ENCODE data around the gene CIITA.
"Not testable (repeated sequence)": the region's sequence is repeated elsewhere in the genome, so short reads cannot be mapped to it uniquely, and the experiment has no call there.

CIITA gene

DNA sequence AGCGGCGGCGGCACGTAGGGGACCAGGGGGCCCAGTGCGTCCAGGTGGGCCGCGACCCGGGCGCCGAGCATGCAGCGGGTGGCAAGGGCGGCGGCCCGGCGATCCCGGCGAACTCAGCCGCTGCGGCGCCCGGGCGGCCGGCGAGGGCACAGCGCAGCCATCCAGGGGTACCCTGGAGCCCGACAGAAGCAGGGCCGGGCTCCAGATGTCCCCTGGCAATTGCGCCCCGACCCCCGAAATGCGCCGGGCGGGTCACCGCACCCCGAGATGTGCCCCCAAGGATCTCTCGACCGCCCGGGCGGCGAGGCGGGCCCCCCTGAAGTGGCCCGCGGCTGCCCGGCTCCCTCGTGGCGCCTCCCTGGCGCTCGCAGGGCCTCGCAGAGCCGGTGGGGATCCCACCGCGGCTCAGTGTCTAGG, 64.9 kb downstream of the CIITA start:
- H3K9me3 ChIP-seq (ENCODE audit: control insufficient read depth, low read length); H3K36me3 ChIP-seq (ENCODE audit: control insufficient read depth, insufficient read depth, low read length); DNase-seq; H3K27me3 ChIP-seq (replicated peaks; ENCODE audit: control insufficient read depth, insufficient read depth, low read length, poor library complexity, severe bottlenecking): not testable (repeated sequence)
- Histone ChIP-seq H3K4me1 (ENCODE audit: control insufficient read depth, insufficient read depth, low read length, poor library complexity, severe bottlenecking) (peaks cover 57% of the 10 kb centered on the region), H3K27ac (ENCODE audit: insufficient read depth, low read length, poor library complexity, severe bottlenecking) (peak overlapping the region; percentile 55), H3K4me3 (ENCODE audit: insufficient read depth, low read depth, low read length, poor library complexity, severe bottlenecking) (peak overlapping the region; percentile 63)

DNA sequence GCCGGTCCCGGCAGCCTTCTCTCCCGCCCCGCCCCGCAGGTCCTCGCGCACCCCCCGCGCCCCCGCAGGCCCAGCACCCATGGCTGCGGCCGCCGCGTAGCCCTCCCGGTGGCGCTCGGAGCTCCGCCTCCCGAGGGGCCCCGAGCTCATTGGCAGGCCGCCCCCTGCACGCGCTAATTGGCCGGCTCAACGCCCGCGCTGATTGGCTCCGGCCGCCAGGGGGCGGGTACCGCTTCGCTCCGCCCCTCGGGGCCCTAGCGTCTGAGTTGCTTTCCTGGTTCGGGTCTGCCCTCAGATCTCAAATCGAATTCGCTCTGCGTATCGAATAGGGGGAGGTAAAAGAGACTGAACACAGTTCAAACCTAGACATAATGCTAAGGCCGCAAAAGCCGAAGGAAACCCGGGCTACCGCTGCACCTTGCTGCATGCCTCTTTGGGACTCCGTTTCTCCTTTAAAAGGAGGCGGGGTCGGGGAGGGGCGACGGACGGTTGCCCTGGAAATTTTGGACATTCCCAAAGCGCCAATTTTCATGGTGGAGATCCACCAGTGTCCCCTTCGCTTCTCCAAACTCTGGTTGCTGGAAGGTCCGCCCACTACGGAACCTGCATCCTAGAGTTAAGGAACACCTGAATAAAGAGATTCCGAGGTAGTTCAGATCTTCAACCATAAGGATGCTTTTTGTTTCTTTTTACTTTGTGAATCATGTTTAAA, 65.5 kb downstream of the CIITA start, which contains the start of gene DEXI:
TSS of gene DEXI (minus strand) at position 117 of the 712 bp plus-strand sequence. CDS start 463 bp downstream, outside the sequence.
- Histone ChIP-seq H3K4me1 (ENCODE audit: control insufficient read depth, insufficient read depth, low read length, poor library complexity, severe bottlenecking) (peaks cover 51% of the 10 kb centered on the region), H3K4me3 (ENCODE audit: insufficient read depth, low read depth, low read length, poor library complexity, severe bottlenecking) (peak within 1 kb of the TSS; percentile 63), H3K36me3 (ENCODE audit: control insufficient read depth, insufficient read depth, low read length) (no peaks in the 10 kb centered on the region), H3K27ac (ENCODE audit: insufficient read depth, low read length, poor library complexity, severe bottlenecking) (peak within 1 kb of the TSS; percentile 55), H3K27me3 (replicated peaks; ENCODE audit: control insufficient read depth, insufficient read depth, low read length, poor library complexity, severe bottlenecking) (no peaks in the 10 kb centered on the region), H3K9me3 (ENCODE audit: control insufficient read depth, low read length) (no peaks in the 10 kb centered on the region)
- peak; percentile 89 to 92 (median 90) for DNase-seq

DNA sequence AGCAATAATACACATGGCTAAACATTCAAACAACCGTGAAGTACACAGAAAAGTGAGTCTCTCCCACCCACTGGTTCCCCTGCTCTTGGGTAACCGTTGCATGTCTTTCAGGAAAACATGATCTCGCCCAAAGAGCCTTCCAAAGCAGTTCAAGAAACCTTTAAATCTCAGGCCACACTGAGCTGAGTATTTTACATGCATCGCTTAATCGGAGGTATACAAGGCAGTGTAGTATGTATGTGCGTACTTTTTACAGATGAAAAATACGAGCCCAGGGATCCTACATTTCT, 66.0 kb downstream of the CIITA start:
- H3K27ac ChIP-seq (ENCODE audit: insufficient read depth, low read length, poor library complexity, severe bottlenecking), result no peak overlapping the region
- no peak for DNase-seq
- H3K4me3 ChIP-seq (ENCODE audit: insufficient read depth, low read depth, low read length, poor library complexity, severe bottlenecking), result peak overlapping the region; percentile 63

DNA sequence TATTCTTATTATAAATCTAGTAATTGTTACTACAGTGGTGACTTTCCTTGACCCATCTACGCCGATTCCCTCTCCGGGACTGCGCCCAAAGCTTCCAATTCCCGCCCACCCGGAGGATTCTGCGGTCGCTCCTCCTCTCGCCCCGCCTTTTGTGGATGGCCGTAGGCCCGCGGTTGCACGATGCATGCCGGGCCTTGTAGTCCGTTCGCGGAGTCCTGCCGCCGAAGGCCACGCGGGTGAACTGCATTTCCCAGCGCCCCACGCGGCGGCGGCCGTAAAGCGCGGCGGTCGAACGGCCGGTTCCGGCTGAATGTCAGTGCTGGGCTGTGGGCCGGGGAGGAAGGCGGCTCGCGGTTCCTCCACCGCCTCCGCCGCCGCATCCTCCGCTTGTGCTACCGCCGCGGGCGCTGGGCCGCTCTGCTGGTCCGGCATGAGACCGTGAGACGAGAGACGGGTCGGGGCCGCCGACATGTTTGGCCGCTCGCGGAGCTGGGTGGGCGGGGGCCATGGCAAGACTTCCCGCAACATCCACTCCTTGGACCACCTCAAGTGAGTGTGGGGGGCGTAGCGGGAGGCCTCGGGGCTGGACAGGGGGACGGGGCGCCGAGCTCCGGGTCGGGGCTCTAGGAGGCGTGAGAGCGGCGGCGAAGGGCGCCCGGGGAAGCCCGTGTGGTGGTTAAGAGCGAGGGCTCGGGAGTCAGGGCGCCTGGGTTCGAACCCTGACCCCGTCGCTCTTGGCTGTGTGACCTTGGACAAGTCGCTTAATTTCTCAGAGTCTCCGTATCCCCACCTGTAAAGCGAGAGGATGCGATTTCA, 67.5 kb downstream of the CIITA start, which contains the start of gene CLEC16A:
TSS of gene CLEC16A (plus strand) at position 316 of the 816 bp plus-strand sequence. CDS start at position 470, 154 bp downstream.
- peak within 1 kb of the TSS; percentile 60 for H3K27ac ChIP-seq (ENCODE audit: insufficient read depth, low read length, poor library complexity, severe bottlenecking)
- peak within 1 kb of the TSS; percentile 94 for H3K4me3 ChIP-seq (ENCODE audit: insufficient read depth, low read depth, low read length, poor library complexity, severe bottlenecking)
- H3K36me3 ChIP-seq (ENCODE audit: control insufficient read depth, insufficient read depth, low read length), result no peaks in the 10 kb centered on the region
- H3K27me3 ChIP-seq (replicated peaks; ENCODE audit: control insufficient read depth, insufficient read depth, low read length, poor library complexity, severe bottlenecking), result no peaks in the 10 kb centered on the region
- H3K4me1 ChIP-seq (ENCODE audit: control insufficient read depth, insufficient read depth, low read length, poor library complexity, severe bottlenecking), result peaks cover 41% of the 10 kb centered on the region
- peak; percentile 88 to 94 (median 93) for DNase-seq
- no peaks in the 10 kb centered on the region for H3K9me3 ChIP-seq (ENCODE audit: control insufficient read depth, low read length)

More for the DNA sequence above, 66.0 kb downstream of the CIITA start:
- peaks cover 46% of the 10 kb centered on the region for H3K4me1 ChIP-seq (ENCODE audit: control insufficient read depth, insufficient read depth, low read length, poor library complexity, severe bottlenecking)
- no peaks in the 10 kb centered on the region for H3K9me3 ChIP-seq (ENCODE audit: control insufficient read depth, low read length)
- H3K36me3 ChIP-seq (ENCODE audit: control insufficient read depth, insufficient read depth, low read length), result no peaks in the 10 kb centered on the region
- H3K27me3 ChIP-seq (replicated peaks; ENCODE audit: control insufficient read depth, insufficient read depth, low read length, poor library complexity, severe bottlenecking), result no peaks in the 10 kb centered on the region

DNA sequence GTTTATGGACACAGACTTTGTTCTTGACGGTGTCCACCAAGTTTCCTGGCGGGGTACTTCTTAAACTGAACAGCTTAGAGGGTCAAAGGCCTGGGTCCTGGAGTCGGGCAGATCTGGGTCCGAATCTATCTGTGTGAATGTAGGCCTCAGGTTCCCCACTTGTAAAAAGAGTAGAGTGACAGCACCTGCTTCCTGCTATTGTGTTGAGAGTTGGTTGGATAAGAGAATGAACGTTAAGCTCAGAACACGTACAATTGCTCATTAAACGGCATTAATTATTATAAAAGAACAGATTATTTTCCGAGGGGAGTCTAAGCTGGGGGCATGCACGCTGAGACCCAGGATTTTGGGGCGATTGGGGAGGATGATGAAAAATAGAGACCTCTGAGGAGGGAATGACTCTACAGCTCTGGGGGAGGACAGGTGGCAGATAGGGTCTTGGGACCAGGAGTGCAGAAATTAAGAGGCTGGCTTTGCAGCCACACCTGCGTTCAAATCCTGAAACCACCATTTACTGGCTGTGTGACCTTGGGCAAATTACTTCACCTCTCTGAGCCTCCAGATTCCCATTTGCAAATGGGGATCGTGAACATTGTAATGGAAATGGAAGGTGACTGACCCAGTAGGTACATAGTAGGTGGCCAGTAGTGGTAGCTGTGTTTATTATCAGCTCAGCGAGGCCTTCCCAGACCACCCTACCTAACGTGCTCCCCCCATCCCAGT, 68.2 kb downstream of the CIITA start:
- Histone ChIP-seq H3K9me3 (ENCODE audit: control insufficient read depth, low read length) (no peaks in the 10 kb centered on the region), H3K36me3 (ENCODE audit: control insufficient read depth, insufficient read depth, low read length) (no peaks in the 10 kb centered on the region), H3K4me1 (ENCODE audit: control insufficient read depth, insufficient read depth, low read length, poor library complexity, severe bottlenecking) (peaks cover 35% of the 10 kb centered on the region), H3K27me3 (replicated peaks; ENCODE audit: control insufficient read depth, insufficient read depth, low read length, poor library complexity, severe bottlenecking) (no peaks in the 10 kb centered on the region), H3K4me3 (ENCODE audit: insufficient read depth, low read depth, low read length, poor library complexity, severe bottlenecking) (peak overlapping the region; percentile 94), H3K27ac (ENCODE audit: insufficient read depth, low read length, poor library complexity, severe bottlenecking) (peak overlapping the region; percentile 60)
- DNase-seq, result no peak

DNA sequence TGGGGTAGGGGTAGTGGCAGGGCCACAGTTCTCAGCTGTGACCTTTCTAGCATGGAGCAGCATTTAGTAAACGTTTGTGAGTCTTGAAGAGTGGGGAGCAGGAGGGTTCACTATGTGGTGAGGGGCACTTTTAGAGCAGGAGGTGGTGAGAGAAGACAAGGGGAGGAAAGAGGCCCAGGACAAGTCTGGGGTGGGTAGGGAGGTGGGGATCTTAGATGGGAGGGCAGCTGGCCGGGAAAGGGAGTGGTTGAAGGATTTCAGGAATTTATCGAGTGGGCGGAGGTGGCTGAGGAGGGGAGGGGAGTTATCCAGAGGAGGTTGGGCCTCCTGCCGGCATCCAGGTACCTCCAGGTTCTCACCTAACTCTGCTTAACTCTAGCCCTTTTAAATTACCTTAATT, 69.3 kb downstream of the CIITA start:
- H3K27ac ChIP-seq (ENCODE audit: insufficient read depth, low read length, poor library complexity, severe bottlenecking), result no peak overlapping the region
- H3K9me3 ChIP-seq (ENCODE audit: control insufficient read depth, low read length), result no peaks in the 10 kb centered on the region
- H3K4me3 ChIP-seq (ENCODE audit: insufficient read depth, low read depth, low read length, poor library complexity, severe bottlenecking), result no peak overlapping the region
- peaks cover 24% of the 10 kb centered on the region for H3K4me1 ChIP-seq (ENCODE audit: control insufficient read depth, insufficient read depth, low read length, poor library complexity, severe bottlenecking)
- no peaks in the 10 kb centered on the region for H3K36me3 ChIP-seq (ENCODE audit: control insufficient read depth, insufficient read depth, low read length)
- no peaks in the 10 kb centered on the region for H3K27me3 ChIP-seq (replicated peaks; ENCODE audit: control insufficient read depth, insufficient read depth, low read length, poor library complexity, severe bottlenecking)
- no peak for DNase-seq

DNA sequence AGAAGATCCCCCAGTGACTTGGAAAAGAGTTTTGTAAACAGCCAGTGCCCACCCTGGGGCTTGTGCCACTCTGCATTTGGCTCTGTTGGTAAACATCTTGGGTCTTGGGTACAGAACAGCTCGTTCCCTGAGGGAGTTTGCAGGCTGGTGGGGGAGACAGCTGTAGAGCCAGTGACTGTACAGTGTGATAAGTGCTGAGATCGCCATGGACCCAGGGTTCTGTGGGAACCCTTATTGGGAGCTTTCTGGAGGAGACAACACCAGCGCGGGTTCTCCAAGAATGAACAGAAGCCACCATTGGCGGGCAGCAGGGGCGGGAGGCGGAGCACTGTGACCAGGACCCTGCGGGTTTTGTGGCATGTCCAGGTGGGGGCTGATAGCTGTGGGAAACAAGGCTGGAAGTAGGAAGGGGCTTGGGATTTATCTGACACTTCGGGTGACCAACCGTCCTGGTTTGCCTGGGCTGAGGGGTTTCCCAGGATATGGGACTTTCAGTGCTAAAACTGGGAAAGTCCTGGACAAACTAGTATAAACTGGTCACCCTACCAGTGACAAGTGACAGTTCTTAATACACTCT, 70.3 kb downstream of the CIITA start:
- Histone ChIP-seq H3K4me1 (ENCODE audit: control insufficient read depth, insufficient read depth, low read length, poor library complexity, severe bottlenecking) (peaks cover 24% of the 10 kb centered on the region), H3K4me3 (ENCODE audit: insufficient read depth, low read depth, low read length, poor library complexity, severe bottlenecking) (no peak overlapping the region), H3K27me3 (replicated peaks; ENCODE audit: control insufficient read depth, insufficient read depth, low read length, poor library complexity, severe bottlenecking) (no peaks in the 10 kb centered on the region), H3K36me3 (ENCODE audit: control insufficient read depth, insufficient read depth, low read length) (no peaks in the 10 kb centered on the region), H3K27ac (ENCODE audit: insufficient read depth, low read length, poor library complexity, severe bottlenecking) (no peak overlapping the region), H3K9me3 (ENCODE audit: control insufficient read depth, low read length) (no peaks in the 10 kb centered on the region)
- no peak for DNase-seq

DNA sequence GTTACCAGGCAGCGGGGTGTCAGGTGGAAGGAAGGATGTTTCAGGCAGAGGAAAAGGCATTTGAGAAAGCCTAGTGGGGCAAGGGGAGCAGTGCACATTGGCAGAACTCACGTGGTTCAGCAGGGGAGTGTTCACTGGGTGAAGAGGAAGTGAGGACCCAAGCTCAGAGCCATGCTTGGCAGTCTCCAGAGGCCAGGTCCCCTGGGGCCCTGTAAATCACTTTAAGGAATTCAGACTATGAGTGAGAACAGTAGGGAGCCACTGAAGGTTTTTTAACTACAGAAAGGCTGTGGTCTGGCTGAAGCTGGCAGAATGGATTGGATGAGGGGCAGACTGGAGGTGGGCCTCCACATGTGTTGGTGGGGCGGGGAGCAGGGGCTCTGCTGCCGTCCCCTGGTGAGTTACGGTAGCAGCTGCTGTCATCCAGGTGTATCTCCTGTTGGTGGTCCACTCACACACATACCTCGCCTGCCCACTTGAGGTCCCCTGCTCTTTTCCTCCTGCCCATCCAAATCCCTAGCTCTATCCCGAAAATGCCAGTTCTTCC, 72.5 kb downstream of the CIITA start:
- DNase-seq, result no peak
- no peaks in the 10 kb centered on the region for H3K36me3 ChIP-seq (ENCODE audit: control insufficient read depth, insufficient read depth, low read length)
- peak overlapping the region; percentile 10 for H3K27ac ChIP-seq (ENCODE audit: insufficient read depth, low read length, poor library complexity, severe bottlenecking)
- no peak overlapping the region for H3K4me3 ChIP-seq (ENCODE audit: insufficient read depth, low read depth, low read length, poor library complexity, severe bottlenecking)
- peaks cover 18% of the 10 kb centered on the region for H3K4me1 ChIP-seq (ENCODE audit: control insufficient read depth, insufficient read depth, low read length, poor library complexity, severe bottlenecking)
- no peaks in the 10 kb centered on the region for H3K27me3 ChIP-seq (replicated peaks; ENCODE audit: control insufficient read depth, insufficient read depth, low read length, poor library complexity, severe bottlenecking)
- no peaks in the 10 kb centered on the region for H3K9me3 ChIP-seq (ENCODE audit: control insufficient read depth, low read length)

DNA sequence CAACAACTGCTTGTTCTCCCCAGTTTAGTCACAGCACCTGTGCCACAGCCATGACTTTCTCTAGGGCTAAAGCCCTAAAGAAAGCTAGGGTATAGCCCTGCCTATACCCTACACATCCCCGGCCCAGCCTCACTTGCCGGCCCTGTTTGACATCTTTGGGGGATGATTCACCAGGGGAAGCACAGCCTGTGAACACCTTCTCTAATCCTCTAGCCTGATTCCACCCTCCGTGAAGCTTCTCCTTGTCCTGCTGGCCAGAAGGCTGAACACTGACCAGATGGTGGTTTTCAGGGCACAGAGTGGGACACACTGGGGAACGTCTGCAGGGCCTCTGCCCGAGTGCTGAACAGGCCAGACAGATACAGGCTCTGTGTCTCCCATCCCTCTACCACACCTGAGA, 73.4 kb downstream of the CIITA start:
- Histone ChIP-seq H3K4me1 (ENCODE audit: control insufficient read depth, insufficient read depth, low read length, poor library complexity, severe bottlenecking) (peaks cover 12% of the 10 kb centered on the region), H3K36me3 (ENCODE audit: control insufficient read depth, insufficient read depth, low read length) (no peaks in the 10 kb centered on the region), H3K4me3 (ENCODE audit: insufficient read depth, low read depth, low read length, poor library complexity, severe bottlenecking) (no peak overlapping the region), H3K27me3 (replicated peaks; ENCODE audit: control insufficient read depth, insufficient read depth, low read length, poor library complexity, severe bottlenecking) (no peaks in the 10 kb centered on the region), H3K9me3 (ENCODE audit: control insufficient read depth, low read length) (no peaks in the 10 kb centered on the region), H3K27ac (ENCODE audit: insufficient read depth, low read length, poor library complexity, severe bottlenecking) (no peak overlapping the region)
- DNase-seq, result no peak
